ENCODE data around the gene CRYBB3. TPM values are rescaled to one million over a fixed set of nuclear protein-coding genes. Genes with fewer than 3 reads are reported as not detected.

The CRYBB3 gene
- total RNA-seq, 1 experiment from 2014 or later, result 0.67 TPM

DNA sequence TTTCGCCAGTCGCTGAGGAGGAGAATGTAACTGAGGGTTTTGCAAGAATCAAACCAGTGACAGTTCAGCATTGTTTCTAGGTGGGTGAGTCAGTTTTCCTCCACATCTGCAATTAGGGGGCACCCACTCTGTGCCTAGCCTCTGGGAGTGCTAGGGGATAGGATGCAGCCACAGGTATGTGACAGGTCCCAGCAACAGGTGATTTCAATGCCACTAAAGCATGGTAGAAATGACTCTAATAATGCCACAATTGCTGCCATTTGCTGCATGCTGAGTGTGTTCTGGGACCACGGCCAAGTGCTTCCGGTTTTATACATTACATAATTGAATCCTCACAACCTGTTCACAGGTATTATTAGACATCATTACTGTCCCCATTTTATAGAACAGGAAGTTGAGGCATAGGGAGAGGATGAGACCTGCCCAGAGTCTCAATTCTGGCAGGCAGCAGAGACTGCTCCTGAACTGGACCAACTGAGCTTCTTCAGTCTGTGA lies 20.3 kb downstream of the CRYBB3 start:
- Histone ChIP-seq H3K4me1 (ENCODE audit: control insufficient read depth, insufficient read depth, low read length) (no peaks in the 10 kb centered on the region), H3K27me3 (ENCODE audit: control insufficient read depth, insufficient read depth, low read length) (no peaks in the 10 kb centered on the region; the same call in 1 of the 2 replicates), H3K36me3 (ENCODE audit: control insufficient read depth, insufficient read depth, low read length) (no peaks in the 10 kb centered on the region), H3K9me3 (ENCODE audit: control insufficient read depth, insufficient read depth, low read depth, low read length) (no peaks in the 10 kb centered on the region), H3K4me3 (ENCODE audit: low read depth in 2 of 2, low read length in 2 of 2) (no peak overlapping the region), H3K27ac (ENCODE audit: low read length) (no peak overlapping the region)
- DNase-seq (ENCODE audit: low read depth, low spot score), result no peak
- no peak for ATAC-seq
- ChIA-PET CTCF (no interaction called here), POLR2A (no interaction called here)
- intact Hi-C loops (cut with micrococcal nuclease; ENCODE audit: unreplicated experiment), result no loop called here
- in situ Hi-C loops (cut with HindIII; ENCODE audit: low pct_unique_long_range_greater_than_20kb, low sequenced_read_pairs), result no loop called here
- BruUV-seq (replicated peaks), result no TSS peak
- no peak for TF ChIP-seq POLR2AphosphoS5 (IDR thresholded peaks at IDR 0.05; ENCODE audit: low read depth, low read length)
- no peak for TF ChIP-seq TCF7L2 (IDR thresholded peaks at IDR 0.05; ENCODE audit: low read depth, low read length)
- TF ChIP-seq REST (IDR thresholded peaks at IDR 0.05; ENCODE audit: insufficient read depth in 1 of 2, low read depth in 2 of 2, low read length in 1 of 2), result no peak
- TF ChIP-seq SIN3A (IDR thresholded peaks at IDR 0.05; ENCODE audit: borderline replicate concordance, insufficient read depth, low read depth, low read length), result no peak
- no peak for TF ChIP-seq CTCF (IDR thresholded peaks at IDR 0.05)

DNA sequence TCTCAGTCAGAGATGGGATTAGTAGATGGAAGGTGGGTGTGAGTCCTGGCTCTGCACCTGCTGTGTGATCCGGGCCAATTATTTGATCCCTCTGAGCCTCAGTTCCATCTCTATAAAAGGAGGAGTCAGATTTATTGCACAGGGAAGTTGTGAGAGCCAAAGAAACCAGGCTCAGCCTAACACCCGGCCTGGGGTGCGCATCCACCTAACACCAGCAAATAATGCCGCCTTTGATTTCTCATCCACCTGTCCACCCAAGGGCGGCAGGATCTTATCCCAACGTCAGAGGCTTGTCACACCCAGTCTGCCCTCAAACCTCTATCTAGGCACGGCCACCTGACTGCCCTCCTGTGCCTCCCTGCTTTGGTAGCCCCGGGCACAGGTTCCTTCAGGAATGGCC lies 22.1 kb downstream of the CRYBB3 start:
- POLR2A ChIA-PET, result no interaction called here
- Histone ChIP-seq H3K4me1 (ENCODE audit: control insufficient read depth, insufficient read depth, low read length) (no peaks in the 10 kb centered on the region), H3K27me3 (ENCODE audit: control insufficient read depth, insufficient read depth, low read length) (no peaks in the 10 kb centered on the region; the same call in 1 of the 2 replicates), H3K4me3 (ENCODE audit: low read depth in 2 of 2, low read length in 2 of 2) (no peak overlapping the region), H3K36me3 (ENCODE audit: control insufficient read depth, insufficient read depth, low read length) (no peaks in the 10 kb centered on the region), H3K9me3 (ENCODE audit: control insufficient read depth, insufficient read depth, low read depth, low read length) (no peaks in the 10 kb centered on the region), H3K27ac (ENCODE audit: low read length) (no peak overlapping the region)
- TF ChIP-seq CTCF (IDR thresholded peaks at IDR 0.05) (no peak), TCF7L2 (IDR thresholded peaks at IDR 0.05; ENCODE audit: low read depth, low read length) (no peak)
- ATAC-seq, result no peak
- no TSS peak for BruUV-seq (replicated peaks)
- intact Hi-C loops (cut with micrococcal nuclease; ENCODE audit: unreplicated experiment) (no loop called here), in situ Hi-C loops (cut with HindIII; ENCODE audit: low pct_unique_long_range_greater_than_20kb, low sequenced_read_pairs) (no loop called here)
- CTCF ChIA-PET, result no interaction called here
- DNase-seq (ENCODE audit: low read depth, low spot score), result no peak

Data from Panc1 (cell line).